Kidney (tissue), 14 donors: Measurements from ENCODE around the gene ALLC. TPM values are rescaled to one million over a fixed set of nuclear protein-coding genes. Genes with fewer than 3 reads are reported as not detected.

Experiments used
- DNase-seq, 5 donors: peaks; one replicate each; pipeline ENCODE4 v3.0.0-alpha.2; 2013 to 2020
- FAIRE-seq: peaks from 2 replicates; lab custom pipeline; 2012; peaks lifted over from hg19 to GRCh38; lab: Jason Lieb, UNC
- H3K27ac ChIP-seq, 2 donors: one replicate each; pipeline ENCODE4 v1.7.0; 2013; ENCODE audit warnings: low read depth in 2 of 2, low read length in 2 of 2, inconsistent platforms in 1 of 2
- H3K27me3 ChIP-seq: one replicate; pipeline ENCODE4 v1.7.1; 2013; ENCODE audit warnings: low read length, inconsistent platforms; ENCODE audit not compliant: control insufficient read depth, insufficient read depth
- H3K36me3 ChIP-seq, 3 donors: one replicate each; pipeline versions ENCODE4 v1.7.0 to v1.7.1; 2013; ENCODE audit warnings: low read length in 3 of 3, control low read depth in 1 of 3, inconsistent platforms in 1 of 3; ENCODE audit not compliant: insufficient read depth in 3 of 3, control insufficient read depth in 2 of 3
- H3K4me1 ChIP-seq, 3 donors: one replicate each; pipeline versions ENCODE4 v1.7.0 to v1.7.1; 2013; ENCODE audit warnings: low read length in 3 of 3, inconsistent platforms in 1 of 3, low read depth in 1 of 3; ENCODE audit not compliant: control insufficient read depth in 2 of 3, insufficient read depth in 2 of 3
- H3K4me3 ChIP-seq, 3 donors: one replicate each; pipeline versions ENCODE4 v1.7.0 to v1.8.1; 2013; ENCODE audit warnings: low read length in 3 of 3, control low read depth in 1 of 3, inconsistent platforms in 1 of 3
- H3K9ac ChIP-seq, 3 donors: one replicate each; pipeline versions ENCODE4 v1.7.0 to v1.7.1; 2013; ENCODE audit warnings: low read length in 3 of 3, control low read depth in 1 of 3, inconsistent platforms in 1 of 3
- H3K9me3 ChIP-seq, 3 donors: one replicate each; pipeline versions ENCODE4 v1.7.0 to v1.7.1; 2013; ENCODE audit warnings: low read length in 3 of 3, control low read depth in 1 of 3, inconsistent platforms in 1 of 3; ENCODE audit not compliant: control insufficient read depth in 2 of 3, insufficient read depth in 1 of 3
- intact Hi-C: fragments of 100-400 bp; cut with DNase I; formaldehyde crosslinking; loops from one replicate; pipeline ENCODE4 v1.11.1; 2022
- polyA plus RNA-seq: library from polyadenylated mRNA; stranded (reverse); fragments of 350-450 nt; fragmentation: Illumina TruSeq; extraction: RNeasy Lipid Tissue Mini Kit (QIAGEN cat#74804); gene quantifications from one replicate; pipeline ENCODE4 v1.2.3, GENCODE V29; 2014; ENCODE audit warnings: low read depth, low replicate concordance; ENCODE audit not compliant: insufficient read depth
- total RNA-seq: library from RNA; stranded (reverse); fragmentation: NEBNext Ultra II Directional; extraction: Animal tissue kit (Norgen Biotek cat#: 25700); gene quantifications from one replicate; pipeline ENCODE4 v1.2.1, GENCODE V29; 2021
- TF ChIP-seq, protein P1 (sequence below): IDR thresholded peaks from 3 replicates; pipeline ENCODE4 v1.5.1; 2012; ENCODE audit warnings: mild to moderate bottlenecking, moderate library complexity, borderline replicate concordance; ENCODE audit not compliant: insufficient read depth; ENCODE audit errors: extremely low read depth
- donor health status: control.
- donor health status: control.
- donor health status: control.
- donor health status: control.
- donor health status: control.
- donor health status: DM: yes; HTN: yes; CAD: no.
- donor health status: Normal renal cell carcinoma (clear cell type).

Gene ALLC
- total and polyA plus RNA-seq, 2 donors from 2014 or later, result 1.3 TPM; not detected in 1

DNA sequence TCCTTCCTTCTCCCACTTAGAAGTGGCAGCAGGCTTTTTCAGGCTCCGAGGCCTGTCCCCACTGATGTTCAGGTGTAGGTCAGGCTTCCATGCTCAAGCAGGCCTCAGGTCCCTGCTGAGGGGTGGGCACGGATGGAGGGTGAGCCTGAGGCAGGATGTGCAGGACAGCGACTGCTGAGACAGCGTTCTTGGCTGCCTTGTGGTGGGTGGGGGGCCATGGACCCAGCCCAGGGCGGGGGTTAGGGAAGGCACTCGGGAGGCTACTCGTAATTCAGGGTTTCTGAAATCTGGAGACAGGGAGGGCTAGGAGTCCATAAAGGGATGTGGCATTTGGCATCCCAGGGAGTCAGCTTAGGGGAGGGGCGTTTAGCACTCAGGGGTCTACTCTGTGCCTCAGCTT lies 32.8 kb upstream of the ALLC start:
- no peaks in the 10 kb centered on the region for H3K9me3 ChIP-seq
- FAIRE-seq, result no peak
- peaks cover 0 to 5% (median 0%) of the 10 kb centered on the region in 3 donors for H3K36me3 ChIP-seq
- peak in 2 of 5 donors; percentile 18 to 39 for DNase-seq
- no peak overlapping the region for H3K4me3 ChIP-seq
- H3K9ac ChIP-seq, result no peak overlapping the region
- H3K4me1 ChIP-seq, result peaks cover 0 to 13% (median 0%) of the 10 kb centered on the region in 3 donors
- no peaks in the 10 kb centered on the region for H3K27me3 ChIP-seq
- intact Hi-C loops, result no loop called here
- H3K27ac ChIP-seq, result no peak overlapping the region
- TF ChIP-seq, protein P1, sequence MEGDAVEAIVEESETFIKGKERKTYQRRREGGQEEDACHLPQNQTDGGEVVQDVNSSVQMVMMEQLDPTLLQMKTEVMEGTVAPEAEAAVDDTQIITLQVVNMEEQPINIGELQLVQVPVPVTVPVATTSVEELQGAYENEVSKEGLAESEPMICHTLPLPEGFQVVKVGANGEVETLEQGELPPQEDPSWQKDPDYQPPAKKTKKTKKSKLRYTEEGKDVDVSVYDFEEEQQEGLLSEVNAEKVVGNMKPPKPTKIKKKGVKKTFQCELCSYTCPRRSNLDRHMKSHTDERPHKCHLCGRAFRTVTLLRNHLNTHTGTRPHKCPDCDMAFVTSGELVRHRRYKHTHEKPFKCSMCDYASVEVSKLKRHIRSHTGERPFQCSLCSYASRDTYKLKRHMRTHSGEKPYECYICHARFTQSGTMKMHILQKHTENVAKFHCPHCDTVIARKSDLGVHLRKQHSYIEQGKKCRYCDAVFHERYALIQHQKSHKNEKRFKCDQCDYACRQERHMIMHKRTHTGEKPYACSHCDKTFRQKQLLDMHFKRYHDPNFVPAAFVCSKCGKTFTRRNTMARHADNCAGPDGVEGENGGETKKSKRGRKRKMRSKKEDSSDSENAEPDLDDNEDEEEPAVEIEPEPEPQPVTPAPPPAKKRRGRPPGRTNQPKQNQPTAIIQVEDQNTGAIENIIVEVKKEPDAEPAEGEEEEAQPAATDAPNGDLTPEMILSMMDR, result no peak

DNA sequence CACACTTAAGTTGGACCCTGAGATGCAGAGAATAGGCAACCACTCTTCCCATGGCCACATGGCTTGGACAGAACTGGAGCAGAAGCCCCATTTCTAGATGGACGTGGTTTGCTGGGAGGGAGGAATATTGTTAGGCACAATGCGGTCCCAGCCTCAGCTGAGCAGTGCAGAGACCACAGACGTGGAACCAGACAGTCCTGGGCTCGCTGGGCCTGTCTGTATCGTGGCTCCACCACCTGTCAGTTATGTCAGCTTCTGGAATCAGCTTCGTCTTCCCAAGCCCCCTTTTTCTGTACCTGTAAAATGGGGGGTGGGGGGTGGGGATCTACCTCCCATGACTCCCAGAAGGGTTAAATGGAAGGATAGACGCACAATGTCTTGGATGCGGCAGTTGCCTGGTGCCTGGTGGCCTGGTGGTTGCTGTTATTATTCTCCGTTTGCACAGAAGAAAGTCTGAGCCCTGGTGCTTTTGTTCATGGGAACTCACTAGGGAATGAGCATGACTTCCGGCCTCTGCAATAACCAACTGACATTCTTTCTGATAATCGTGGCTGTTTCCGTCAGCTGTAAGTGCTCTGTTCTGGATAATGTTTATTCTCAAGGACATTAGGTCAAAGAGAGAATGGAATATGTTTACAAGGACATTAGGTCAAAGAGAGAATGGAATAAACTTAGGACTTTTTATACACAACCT lies 31.7 kb upstream of the ALLC start:
- peak in 4 of 5 donors; percentile 30 to 84 (median 50) for DNase-seq
- no peak overlapping the region for H3K9ac ChIP-seq
- H3K36me3 ChIP-seq, result peaks cover 0 to 5% (median 0%) of the 10 kb centered on the region in 3 donors
- intact Hi-C loops, result no loop called here
- peak overlapping the region; percentile 63 to 86 for H3K27ac ChIP-seq
- H3K27me3 ChIP-seq, result no peaks in the 10 kb centered on the region
- TF ChIP-seq, protein P1, result no peak
- peaks cover 0 to 13% (median 0%) of the 10 kb centered on the region in 3 donors for H3K4me1 ChIP-seq
- no peak overlapping the region for H3K4me3 ChIP-seq
- H3K9me3 ChIP-seq, result no peaks in the 10 kb centered on the region
- no peak for FAIRE-seq

DNA sequence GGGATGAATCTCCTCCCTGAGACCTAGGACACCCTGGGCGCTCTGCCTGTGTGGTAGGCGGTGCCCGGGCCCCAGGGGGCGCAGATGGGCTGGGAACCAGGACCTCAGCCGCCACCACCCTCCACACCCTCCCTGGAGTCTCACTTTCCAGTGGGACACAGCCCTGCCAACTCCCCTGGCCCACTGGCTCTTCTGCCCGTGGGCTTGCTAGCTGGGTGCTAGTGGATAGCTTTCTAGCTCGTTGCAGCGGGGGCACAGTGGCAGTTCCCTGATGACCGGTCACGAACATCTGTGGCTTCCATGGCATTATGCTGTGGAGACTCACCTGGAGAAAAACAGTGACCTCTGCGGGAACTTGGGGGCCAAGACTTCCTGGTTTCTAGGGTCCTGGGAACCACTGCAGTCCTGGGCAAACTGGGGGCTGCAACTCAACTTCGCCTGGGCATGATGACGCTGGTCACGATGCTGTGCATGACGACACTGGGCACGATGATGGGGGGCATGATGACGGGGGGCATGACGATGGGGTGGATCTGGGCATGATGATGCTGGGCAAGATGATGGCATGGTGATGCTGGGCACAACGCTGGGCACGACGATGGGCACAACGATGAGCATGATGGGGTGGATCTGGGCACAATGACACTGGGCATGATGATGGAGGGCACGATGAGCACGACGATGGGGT lies 31.0 kb upstream of the ALLC start:
- TF ChIP-seq, protein P1, result no peak
- intact Hi-C loops, result no loop called here
- H3K36me3 ChIP-seq, result peaks cover 0 to 5% (median 0%) of the 10 kb centered on the region in 3 donors
- no peak overlapping the region for H3K9ac ChIP-seq
- FAIRE-seq (no peak), DNase-seq (peak in 2 of 5 donors; percentile 27 to 62)
- H3K9me3 ChIP-seq, result no peaks in the 10 kb centered on the region
- no peaks in the 10 kb centered on the region for H3K27me3 ChIP-seq
- H3K27ac ChIP-seq, result peak overlapping the region; percentile 53 to 63
- no peak overlapping the region for H3K4me3 ChIP-seq
- H3K4me1 ChIP-seq, result peaks cover 0 to 17% (median 0%) of the 10 kb centered on the region in 3 donors
